ENCODE data around the gene PRPF40B. TPM values are rescaled to one million over a fixed set of nuclear protein-coding genes. Genes with fewer than 3 reads are reported as not detected.

The PRPF40B gene
- total and polyA plus RNA-seq, 2 of the 13 experiments (the other 11 are each of a cell fraction or from before 2014, with no cell fraction given): 5.0 to 7.8 TPM

GRCh38 chr12:49689785-49690184 lies 66.4 kb downstream of the PRPF40B start (continued):
- TF ChIP-seq ZNF800 (CRISPR knock-in tag; IDR thresholded peaks at IDR 0.05) (no peak), CREM (IDR thresholded peaks at IDR 0.05) (no peak), CREM (CRISPR knock-in tag; IDR thresholded peaks at IDR 0.05) (no peak), ZSCAN30 (CRISPR knock-in tag; IDR thresholded peaks at IDR 0.05) (no peak), ZNF296 (CRISPR knock-in tag; conservative IDR thresholded peaks at IDR 0.05) (no peak), MLXIP (CRISPR knock-in tag; IDR thresholded peaks at IDR 0.05; ENCODE audit: borderline replicate concordance) (no peak), AKAP8 (CRISPR knock-in tag; IDR thresholded peaks at IDR 0.05) (no peak), ZNF136 (CRISPR knock-in tag; IDR thresholded peaks at IDR 0.05; ENCODE audit: low read depth) (no peak), ZNF530 (CRISPR knock-in tag; IDR thresholded peaks at IDR 0.05; ENCODE audit: low read depth) (no peak), ZNF362 (CRISPR knock-in tag; IDR thresholded peaks at IDR 0.05; ENCODE audit: borderline replicate concordance) (no peak), XBP1 (CRISPR knock-in tag; IDR thresholded peaks at IDR 0.05) (no peak), ZNF543 (CRISPR knock-in tag; IDR thresholded peaks at IDR 0.05) (no peak)

Measured in HepG2 (cell line).